Thoracic aorta (tissue), 2 donors: ENCODE data around the gene PPP1R12A. TPM values are rescaled to one million over a fixed set of nuclear protein-coding genes. Genes with fewer than 3 reads are reported as not detected.

Experiments
- ATAC-seq: fragments of 150-250 bp; one replicate; pipeline ENCODE4 v1.8.0; 2017; ENCODE audit warnings: low read depth; ENCODE audit not compliant: insufficient number of reproducible peaks, low FRiP score
- DNase-seq: peaks from one replicate; pipeline ENCODE4 v3.0.0-alpha.2; 2020; ENCODE audit warnings: low spot score
- H3K27ac ChIP-seq, 2 donors: fragments of 200-600 bp; sonication (generic); 1 replicate in 1 of 2; 2 replicates in 1 of 2; pipeline ENCODE4 v1.5.1; 2016; ENCODE audit warnings: mild to moderate bottlenecking in 2 of 2, moderate library complexity in 2 of 2
- H3K27me3 ChIP-seq: fragments of 200-600 bp; sonication (generic); replicated peaks from 2 replicates; pipeline ENCODE4 v1.6.0; 2016; ENCODE audit warnings: mild to moderate bottlenecking; ENCODE audit not compliant: insufficient read depth
- H3K36me3 ChIP-seq: fragments of 200-600 bp; sonication (generic); one replicate; pipeline ENCODE4 v1.5.1; 2016
- H3K4me1 ChIP-seq, 2 donors: fragments of 200-600 bp; sonication (generic); 1 replicate in 1 of 2; 2 replicates in 1 of 2; pipeline versions ENCODE4 v1.5.1 to v1.6.0; 2016; ENCODE audit warnings: low read depth in 2 of 2, mild to moderate bottlenecking in 1 of 2; ENCODE audit not compliant: control insufficient read depth in 1 of 2
- H3K4me3 ChIP-seq: fragments of 200-600 bp; sonication (generic); 2 replicates; pipeline ENCODE4 v1.5.1; 2016; ENCODE audit warnings: mild to moderate bottlenecking
- H3K9me3 ChIP-seq: fragments of 200-600 bp; sonication (generic); 2 replicates; pipeline ENCODE4 v1.5.1; 2016
- CTCF ChIP-seq: fragments of 200-600 bp; sonication (generic); IDR thresholded peaks from one replicate; pipeline ENCODE4 v1.5.1; 2019; ENCODE audit warnings: antibody characterized with exemption
- total RNA-seq, 2 donors: library from RNA; depleted of rRNA; stranded (reverse); fragments of >200 nt; gene quantifications; one replicate each; pipeline versions ENCODE4 v1.1.0 to v1.2.3, GENCODE V29; 2016

The PPP1R12A gene
- total RNA-seq, 2 donors from 2014 or later = 151 to 199 TPM

- TF ChIP-seq CTCF = no peak
- no peak for ATAC-seq
Observed at GRCh38 chr12:79956896-79957295, 22.0 kb upstream of the PPP1R12A start.

GRCh38 chr12:79955561-79955960 is 20.7 kb upstream of the PPP1R12A start:
- peaks cover 4 to 13% of the 10 kb centered on the region in 2 donors for H3K4me1 ChIP-seq
- DNase-seq (no peak), ATAC-seq (no peak)
- peaks cover 10% of the 10 kb centered on the region for H3K9me3 ChIP-seq
- no peak overlapping the region for H3K4me3 ChIP-seq
- no peaks in the 10 kb centered on the region for H3K27me3 ChIP-seq
- TF ChIP-seq CTCF = no peak
- H3K27ac ChIP-seq = no peak overlapping the region
- no peaks in the 10 kb centered on the region for H3K36me3 ChIP-seq

More at GRCh38 chr12:79956896-79957295, 22.0 kb upstream of the PPP1R12A start:
- H3K27ac ChIP-seq = no peak overlapping the region
- H3K4me1 ChIP-seq = peaks cover 4 to 13% of the 10 kb centered on the region in 2 donors
- no peaks in the 10 kb centered on the region for H3K36me3 ChIP-seq
- no peak overlapping the region for H3K4me3 ChIP-seq
- H3K27me3 ChIP-seq = no peaks in the 10 kb centered on the region
- H3K9me3 ChIP-seq = peaks cover 10% of the 10 kb centered on the region
- DNase-seq = no peak

- no peak for DNase-seq
- H3K36me3 ChIP-seq = no peaks in the 10 kb centered on the region
- no peak overlapping the region for H3K4me3 ChIP-seq
- TF ChIP-seq CTCF = no peak
- no peaks in the 10 kb centered on the region for H3K27me3 ChIP-seq
- H3K9me3 ChIP-seq = peaks cover 10% of the 10 kb centered on the region
- no peak for ATAC-seq
- H3K27ac ChIP-seq = no peak overlapping the region
- peaks cover 0 to 4% of the 10 kb centered on the region in 2 donors for H3K4me1 ChIP-seq
Observed at GRCh38 chr12:79954037-79954610, 19.2 kb upstream of the PPP1R12A start.

- ATAC-seq (no peak), DNase-seq (no peak)
- no peak overlapping the region for H3K27ac ChIP-seq
- TF ChIP-seq CTCF = no peak
- no peaks in the 10 kb centered on the region for H3K9me3 ChIP-seq
- H3K36me3 ChIP-seq = no peaks in the 10 kb centered on the region
- H3K27me3 ChIP-seq = no peaks in the 10 kb centered on the region
- H3K4me1 ChIP-seq = no peaks in the 10 kb centered on the region
- no peak overlapping the region for H3K4me3 ChIP-seq
Observed at GRCh38 chr12:79949098-79949497, 14.2 kb upstream of the PPP1R12A start.

- no peak overlapping the region for H3K27ac ChIP-seq
- H3K4me1 ChIP-seq = no peaks in the 10 kb centered on the region
- no peak for TF ChIP-seq CTCF
- H3K27me3 ChIP-seq = no peaks in the 10 kb centered on the region
- no peak overlapping the region for H3K4me3 ChIP-seq
- H3K9me3 ChIP-seq = no peaks in the 10 kb centered on the region
- DNase-seq (no peak), ATAC-seq (no peak)
- no peaks in the 10 kb centered on the region for H3K36me3 ChIP-seq
Observed at GRCh38 chr12:79945433-79945832, 10.5 kb upstream of the PPP1R12A start.
